Measurements from ENCODE around the gene FILIP1L.

GRCh38 chr3:99881121-99881524 lies 233.2 kb downstream of the FILIP1L start:
- TF ChIP-seq, protein P1, sequence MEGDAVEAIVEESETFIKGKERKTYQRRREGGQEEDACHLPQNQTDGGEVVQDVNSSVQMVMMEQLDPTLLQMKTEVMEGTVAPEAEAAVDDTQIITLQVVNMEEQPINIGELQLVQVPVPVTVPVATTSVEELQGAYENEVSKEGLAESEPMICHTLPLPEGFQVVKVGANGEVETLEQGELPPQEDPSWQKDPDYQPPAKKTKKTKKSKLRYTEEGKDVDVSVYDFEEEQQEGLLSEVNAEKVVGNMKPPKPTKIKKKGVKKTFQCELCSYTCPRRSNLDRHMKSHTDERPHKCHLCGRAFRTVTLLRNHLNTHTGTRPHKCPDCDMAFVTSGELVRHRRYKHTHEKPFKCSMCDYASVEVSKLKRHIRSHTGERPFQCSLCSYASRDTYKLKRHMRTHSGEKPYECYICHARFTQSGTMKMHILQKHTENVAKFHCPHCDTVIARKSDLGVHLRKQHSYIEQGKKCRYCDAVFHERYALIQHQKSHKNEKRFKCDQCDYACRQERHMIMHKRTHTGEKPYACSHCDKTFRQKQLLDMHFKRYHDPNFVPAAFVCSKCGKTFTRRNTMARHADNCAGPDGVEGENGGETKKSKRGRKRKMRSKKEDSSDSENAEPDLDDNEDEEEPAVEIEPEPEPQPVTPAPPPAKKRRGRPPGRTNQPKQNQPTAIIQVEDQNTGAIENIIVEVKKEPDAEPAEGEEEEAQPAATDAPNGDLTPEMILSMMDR (conservative IDR thresholded peaks at IDR 0.05; ENCODE audit: low read length): no peak
- TF ChIP-seq EZH2phosphoT487 (IDR thresholded peaks at IDR 0.05; ENCODE audit: borderline replicate concordance, low read depth, low read length): no peak
